Non-pigmented ciliary epithelial cell (primary cell): ENCODE measurements around the gene DDX24.

ENCODE experiments used
- DNase-seq: peaks from one replicate; pipeline ENCODE4 v3.0.0-alpha.2; 2010; ENCODE audit warnings: low read depth

DDX24 gene

DNA sequence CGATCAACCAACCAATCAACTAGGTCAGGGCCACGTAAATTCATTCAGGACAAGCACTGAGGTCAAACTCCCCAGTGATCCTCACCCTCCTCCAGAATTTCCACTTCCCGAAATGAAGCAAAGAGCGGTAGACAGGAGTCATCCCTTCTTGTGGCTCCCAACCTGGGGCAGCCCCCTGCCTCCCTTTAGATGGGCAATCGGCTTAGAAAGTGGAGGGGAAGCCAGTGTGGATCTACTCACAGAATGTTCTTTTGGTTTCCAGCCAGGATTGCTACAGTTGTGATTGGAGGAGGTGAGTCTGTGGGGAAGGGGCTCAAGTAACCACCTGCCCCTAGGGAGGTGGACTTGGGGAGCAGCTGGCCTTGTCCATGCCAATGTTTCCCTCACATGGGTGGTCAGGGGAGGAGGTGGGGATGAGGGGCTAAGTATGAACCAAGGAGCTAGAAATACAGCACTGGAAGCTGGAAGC, 33.6 kb upstream of the DDX24 start:
- no peak for DNase-seq

DNA sequence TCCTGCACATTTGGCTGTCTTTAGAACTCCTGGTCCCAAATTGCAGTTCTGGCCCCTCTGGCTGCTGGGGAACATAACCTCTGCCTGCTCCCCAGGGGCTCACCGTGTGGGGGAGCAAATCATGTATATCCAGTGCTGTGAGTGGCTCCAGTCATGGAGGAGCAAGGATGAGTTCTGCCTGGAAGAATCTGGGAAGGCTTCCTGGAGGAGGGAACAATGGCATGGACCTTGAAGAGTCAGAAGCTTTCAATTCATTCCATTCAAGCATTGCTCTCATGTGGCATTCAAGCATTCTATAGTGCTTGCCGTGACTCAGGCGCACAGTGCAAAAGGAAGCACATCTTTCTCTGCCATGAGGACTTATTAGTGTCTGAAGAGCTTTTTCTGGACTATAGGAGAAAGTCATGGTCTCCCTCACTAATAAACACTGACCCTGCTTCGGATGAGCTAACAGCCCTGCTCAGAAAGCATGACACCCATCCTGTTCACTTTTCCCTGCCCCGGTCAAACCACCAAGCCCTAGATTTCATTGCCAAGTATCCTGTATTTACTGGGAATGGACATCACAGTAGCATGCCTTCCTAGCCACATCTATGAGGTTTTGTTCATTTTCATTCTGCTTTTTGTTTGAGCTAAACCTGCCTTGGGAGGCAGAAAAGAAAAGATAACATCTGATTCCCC, 33.0 kb upstream of the DDX24 start:
- no peak for DNase-seq

DNA sequence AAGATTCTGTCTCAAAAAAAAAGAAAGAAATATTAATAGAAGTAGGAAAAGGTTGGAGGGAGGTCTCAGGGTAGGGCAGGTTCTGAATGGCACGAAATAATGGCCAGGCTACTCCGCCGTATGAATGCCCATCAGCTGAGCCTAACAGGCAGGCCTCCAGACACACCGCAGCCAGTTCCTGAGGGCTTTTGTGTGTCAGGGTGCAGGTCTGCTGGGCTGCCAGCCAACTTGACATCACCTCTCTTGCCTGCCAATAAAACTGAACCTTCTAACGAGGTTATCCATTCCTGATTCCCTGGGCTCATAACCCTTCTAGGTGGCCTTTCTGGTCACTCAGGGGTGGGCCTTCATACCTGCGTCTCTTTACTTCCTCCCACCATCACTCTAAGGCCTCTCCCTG, 32.5 kb upstream of the DDX24 start:
- no peak for DNase-seq

DNA sequence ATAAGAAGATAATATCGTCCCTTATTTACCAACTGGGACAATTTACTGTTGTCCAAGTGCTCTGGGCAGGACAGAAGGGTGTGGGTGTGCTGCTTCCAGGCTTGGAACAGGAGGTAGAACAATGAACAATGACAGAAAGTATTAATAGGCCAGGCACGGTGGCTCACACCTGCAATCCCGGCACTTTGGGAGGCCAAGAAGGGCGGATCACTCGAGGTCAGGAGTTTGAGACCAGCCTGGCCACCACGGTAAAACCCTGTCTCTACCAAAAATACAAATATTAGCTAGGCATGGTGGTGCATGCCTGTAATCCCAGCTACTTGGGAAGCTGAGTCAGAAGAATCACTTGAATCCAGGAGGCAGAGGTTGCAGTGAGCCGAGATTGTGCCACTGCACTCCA, 32.1 kb upstream of the DDX24 start:
- no peak for DNase-seq

DNA sequence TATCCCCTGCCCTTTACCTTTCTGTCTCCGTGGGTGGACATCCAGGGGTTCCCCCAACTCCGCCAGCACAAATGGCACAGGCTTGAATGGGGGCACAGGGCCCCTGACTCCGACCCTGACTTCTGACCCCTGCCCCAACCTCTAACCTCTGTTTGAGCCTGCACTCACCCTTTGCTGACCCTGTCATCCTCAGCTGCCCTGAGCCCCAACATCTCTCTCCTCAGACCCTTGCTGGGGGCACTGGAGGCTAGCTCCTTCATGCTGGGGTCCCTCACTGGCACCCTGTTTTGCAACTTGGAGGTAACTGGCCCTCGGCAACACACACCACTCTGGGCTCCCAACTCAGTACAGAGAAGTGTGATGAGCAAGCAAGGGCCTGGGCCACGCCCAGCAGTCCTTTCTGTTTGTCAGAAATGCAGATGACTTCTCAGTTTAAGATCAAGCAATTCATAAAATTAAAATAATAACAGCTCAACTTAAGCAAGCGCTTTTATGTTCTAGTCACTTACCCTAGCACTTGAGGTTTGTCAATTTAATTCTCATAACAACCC, 31.6 kb upstream of the DDX24 start:
- DNase-seq: no peak

DNA sequence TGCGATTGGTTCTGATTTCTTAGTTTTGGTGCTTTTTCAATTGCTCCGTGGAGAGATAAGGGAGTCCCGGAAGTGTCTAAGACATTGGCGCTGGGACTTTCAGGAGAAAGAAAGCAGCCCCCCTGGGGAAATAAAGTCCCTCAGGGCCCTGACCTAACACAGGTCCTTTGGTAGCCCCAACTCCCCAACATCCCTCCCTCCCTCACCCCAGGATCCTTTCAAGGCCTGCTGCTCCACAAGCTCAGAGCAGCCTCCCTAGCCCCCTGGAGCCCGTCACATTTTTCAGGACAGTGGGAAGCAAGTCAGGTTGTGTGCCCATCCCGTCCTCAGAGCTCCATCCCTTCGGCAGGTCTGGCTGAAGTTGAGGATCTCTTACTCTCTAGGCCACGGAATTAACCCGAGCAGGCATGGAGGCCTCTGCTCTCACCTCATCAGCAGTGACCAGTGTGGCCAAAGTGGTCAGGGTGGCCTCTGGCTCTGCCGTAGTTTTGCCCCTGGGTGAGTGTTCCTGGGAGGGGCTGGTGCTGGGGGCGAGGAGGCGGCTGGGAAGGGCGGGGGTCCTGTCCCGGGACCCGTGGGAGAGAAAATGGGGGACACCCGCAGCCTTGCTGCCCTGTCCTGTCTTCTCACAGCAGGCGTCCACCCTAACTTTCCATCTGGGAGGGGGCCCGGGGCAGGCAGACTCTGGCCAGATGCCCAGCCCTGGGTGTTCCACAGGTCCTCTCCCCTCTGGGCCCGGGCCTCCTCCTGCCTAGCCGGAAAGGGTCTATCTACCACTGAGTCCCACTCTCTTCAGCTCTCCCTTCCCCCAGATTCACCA, 30.5 kb upstream of the DDX24 start:
- DNase-seq: no peak

DNA sequence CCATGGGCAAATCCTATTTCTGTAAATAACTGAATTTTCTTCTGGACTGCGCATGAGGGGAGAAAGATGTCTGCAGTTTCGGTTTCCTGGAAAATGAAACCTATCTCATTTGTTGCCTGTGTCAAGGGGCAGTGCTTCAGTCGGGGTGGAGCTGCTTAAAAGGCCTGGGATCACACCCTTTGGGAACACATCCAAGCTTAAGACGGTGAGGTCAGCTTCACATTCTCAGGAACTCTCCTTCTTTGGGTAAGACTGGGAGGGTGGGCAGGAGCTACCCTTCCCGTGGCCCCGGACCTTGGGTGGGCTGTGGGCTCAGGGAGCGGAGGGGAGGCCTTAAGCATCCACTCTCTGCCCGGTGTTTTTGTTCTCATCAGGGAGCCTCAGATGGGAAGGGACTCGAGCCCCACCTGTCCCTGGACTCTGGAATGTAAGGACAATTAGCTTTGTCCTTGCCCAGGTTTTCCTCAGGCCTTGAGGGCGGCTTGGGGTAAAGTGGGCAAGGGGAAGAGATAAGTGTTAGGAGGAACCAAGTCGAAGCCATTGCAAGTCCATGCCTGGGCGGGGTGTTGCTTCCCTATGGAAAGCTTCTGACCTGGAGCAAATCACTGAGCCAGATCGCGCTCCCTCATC, 29.7 kb upstream of the DDX24 start, which contains the start of gene IFI27:
Gene IFI27 (plus strand): TSS at position 185 of the 630 bp plus-strand sequence.
- no peak for DNase-seq

DNA sequence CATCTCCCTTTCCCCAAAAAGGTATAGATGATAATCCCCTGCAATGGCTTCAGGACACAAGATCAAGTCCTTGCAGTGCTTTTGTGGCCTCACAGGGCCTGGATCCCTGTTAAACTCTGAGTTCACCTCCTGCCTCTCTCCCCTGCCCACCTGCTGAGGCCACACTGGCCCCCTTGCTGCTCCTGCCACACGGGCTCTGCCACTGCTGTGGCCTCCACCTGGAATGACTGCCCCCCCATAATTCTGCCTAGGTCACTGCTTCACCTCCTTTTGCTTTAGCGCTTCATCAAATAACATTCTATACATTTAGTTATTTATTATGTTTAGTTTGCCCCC, 28.9 kb upstream of the DDX24 start:
- DNase-seq: no peak

DNA sequence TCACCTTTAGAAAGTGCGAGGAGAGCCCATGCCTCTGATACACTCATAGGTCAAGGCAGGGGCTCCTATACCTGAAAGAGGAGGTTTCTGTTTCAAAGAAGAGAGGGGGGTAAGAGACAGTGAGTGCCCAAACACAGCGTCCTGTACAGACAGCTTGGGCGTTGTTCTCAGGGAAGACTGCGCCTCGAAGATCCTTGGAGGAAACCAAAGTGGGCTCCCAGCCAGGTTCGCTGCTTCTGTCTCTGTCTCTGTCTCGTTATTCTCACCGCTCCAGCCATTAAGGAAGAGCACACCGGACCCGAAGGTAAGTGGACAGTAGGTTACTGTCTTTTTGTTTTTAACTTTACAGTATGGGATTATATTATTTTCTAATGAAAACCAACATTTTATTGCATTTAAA, 23.7 kb upstream of the DDX24 start:
- DNase-seq: no peak

DNA sequence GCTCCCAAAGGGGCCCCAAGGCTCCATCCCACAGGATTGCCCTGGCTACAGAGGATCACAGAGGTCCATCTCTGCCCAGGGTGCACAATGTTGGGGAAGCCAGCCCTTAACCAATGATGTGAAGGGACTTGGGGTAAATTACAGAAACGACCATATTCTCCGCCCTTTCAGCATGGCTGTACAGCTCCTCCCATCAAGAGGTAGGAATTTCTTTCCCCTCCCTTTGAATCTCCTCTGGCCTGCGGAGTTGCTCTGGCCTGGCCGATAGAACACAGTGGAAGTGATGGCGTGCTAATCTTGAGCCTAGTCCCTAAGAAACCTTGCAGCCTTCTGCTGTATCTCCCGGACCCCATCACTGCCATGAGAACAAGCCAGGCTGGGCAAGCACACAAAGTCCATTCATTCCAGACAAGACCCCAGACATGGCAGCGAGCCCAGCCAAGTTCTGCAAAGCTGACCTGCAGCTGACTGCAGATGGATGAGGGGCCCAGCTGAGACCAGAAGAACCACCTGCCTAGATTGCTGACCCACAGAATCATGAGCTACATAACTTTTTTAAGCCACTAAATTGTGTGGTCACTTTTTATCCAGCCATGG, 22.6 kb upstream of the DDX24 start:
- no peak for DNase-seq

DNA sequence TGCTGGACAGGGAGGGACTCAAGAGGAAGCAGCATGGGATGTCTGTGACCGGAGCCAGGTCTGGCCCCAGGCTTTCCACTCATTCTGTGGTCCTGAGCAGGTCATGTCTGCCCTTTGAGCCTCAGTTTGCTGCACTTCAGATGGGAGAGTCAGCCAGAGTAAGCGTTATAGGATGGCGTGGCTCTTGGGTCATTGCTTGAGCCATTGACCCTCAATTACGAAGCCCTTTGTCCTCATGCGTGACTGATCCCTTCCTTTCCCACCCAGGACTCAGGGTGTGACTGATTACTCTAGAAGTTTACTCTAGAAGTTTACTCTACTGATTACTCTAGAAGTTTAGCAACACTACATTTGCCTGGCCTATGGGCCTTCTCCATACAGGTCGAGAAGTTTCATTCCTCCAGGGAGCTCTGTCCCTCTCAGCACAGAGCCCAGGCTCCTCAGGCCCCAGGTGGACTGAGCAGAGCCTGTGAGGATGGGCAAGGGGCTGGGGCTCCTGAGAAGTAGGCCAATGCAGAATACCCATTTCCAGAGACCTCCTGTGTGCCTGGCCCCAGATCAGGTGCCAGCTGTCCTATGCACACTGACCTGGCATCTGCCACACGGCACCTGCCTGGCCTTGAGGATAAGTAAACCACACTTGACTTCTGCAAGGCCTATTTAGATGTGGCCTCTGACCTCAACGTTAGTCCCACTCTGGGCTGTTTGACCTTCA, 21.9 kb upstream of the DDX24 start:
- no peak for DNase-seq

DNA sequence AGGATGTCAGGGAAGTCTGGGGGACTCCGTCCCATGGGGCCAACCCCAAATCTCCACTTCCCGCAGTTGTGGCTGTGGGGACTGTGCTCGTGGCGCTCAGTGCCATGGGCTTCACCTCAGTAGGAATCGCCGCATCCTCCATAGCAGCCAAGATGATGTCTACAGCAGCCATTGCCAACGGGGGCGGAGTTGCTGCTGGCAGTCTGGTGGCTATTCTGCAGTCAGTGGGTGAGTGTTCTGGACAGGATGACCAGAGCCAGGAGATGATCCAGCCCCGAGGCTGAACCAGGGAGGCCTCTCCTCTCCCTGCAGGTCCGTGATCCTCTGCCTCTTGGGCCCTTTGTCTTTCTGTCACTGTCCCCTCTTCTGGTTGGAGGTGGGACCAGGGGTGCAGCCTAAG, 20.7 kb upstream of the DDX24 start:
- no peak for DNase-seq

DNA sequence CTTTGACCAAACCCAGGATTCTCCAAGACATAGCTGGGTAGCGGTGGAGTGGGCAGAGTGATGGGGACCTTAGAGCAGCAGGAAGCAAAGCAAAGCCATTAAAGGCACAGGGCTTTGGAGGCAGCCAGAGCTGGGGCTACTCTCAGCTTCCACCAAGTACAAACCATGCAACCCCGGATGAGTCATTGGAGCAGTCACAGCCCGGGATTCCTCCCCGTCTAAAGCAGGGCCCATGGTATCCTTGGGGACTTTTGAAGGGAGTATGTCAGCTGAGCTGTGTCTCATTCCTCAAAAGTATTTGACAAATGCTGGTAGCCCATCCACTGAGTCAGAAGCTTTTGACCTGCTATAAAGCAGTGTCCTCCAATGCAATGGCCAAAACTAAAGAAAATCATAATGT, 19.8 kb upstream of the DDX24 start:
- peak; percentile 48 for DNase-seq

DNA sequence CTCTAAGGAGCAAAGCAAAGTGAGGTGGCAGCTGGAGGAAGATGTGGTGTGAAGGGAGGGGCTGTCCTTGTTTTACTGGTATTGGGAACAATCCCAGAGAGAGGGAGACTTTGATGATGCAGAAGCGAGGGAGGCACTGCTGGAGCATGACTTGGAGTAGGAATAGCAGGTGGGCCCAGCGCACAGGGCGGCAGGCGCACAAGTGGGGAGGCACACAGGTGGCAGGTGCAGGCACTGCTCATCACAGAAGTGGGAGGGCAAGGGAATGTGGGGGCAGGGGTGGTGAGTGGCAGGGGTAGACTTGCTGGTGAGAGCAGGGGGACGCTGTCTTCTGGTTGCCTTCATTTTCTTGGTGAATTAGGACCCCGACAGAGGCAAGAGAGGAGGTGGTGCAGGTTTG, 18.0 kb upstream of the DDX24 start:
- no peak for DNase-seq

DNA sequence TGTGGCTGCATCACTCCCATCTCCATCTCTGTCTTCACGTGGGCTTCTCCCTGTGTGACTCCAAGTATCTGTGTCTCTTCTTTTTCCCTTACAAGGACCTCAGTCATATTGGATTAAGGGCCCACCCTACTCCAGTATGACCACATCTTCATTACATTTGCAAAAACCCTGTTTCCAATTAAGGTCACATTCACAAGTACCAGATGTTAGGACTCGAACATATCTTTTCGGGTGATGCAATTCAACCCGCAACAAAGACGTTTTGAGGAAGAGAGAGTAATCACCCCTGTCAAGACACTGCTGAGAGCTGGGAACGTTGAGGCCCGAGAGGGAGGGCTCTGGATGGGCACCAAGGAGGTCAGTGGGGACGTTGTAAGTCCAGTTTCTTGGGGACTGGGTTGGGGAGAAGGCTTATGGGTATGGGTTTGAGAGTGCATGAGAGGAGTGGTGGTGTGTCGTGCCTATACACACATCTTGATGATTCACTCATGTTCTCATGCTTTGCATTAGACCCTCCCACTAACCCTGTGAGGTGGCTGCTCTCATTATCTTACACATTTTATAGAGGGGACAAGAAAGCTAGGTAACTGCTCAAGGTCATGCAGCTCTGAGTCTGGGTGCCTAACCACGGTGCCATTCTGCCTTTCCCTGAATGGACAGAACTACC, 17.5 kb upstream of the DDX24 start:
- no peak for DNase-seq

DNA sequence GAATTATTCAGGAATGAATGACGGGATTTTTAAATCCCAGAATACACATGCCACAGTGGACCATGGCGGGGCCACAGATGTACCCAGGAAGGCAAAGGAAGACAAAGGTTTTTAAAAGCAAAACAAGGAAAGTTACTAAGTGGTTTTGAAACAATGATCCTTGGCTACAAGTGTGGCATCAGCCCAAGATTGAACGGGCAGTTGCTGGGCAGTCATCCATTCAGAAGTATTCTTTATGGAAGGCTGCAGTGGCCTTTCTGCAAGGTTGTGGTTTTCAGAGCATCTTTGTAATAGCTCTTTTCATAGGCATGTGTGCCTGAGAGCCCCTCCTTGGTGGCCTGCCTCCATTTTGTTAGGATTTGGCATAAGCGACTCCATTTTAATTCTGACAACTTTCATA, 16.1 kb upstream of the DDX24 start:
- DNase-seq: no peak

DNA sequence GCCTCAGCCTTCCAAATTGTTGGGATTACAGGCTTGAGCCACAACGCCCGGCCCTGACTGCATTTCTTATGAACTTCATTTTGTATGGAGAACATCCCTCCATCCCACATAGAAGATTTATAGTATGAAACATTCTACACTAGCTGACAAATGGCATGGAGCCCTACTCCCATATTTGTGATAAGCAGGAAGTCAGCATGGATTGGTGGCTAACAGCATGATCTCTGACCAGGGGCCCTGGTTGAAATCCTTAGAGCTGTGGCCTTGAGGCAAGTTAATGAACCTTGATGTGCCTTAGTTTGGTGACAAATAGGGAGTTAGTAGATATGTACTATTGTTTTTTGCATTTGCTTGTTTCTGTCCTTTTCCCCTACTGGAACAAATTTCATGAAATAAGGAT, 12.4 kb upstream of the DDX24 start:
- DNase-seq: no peak

DNA sequence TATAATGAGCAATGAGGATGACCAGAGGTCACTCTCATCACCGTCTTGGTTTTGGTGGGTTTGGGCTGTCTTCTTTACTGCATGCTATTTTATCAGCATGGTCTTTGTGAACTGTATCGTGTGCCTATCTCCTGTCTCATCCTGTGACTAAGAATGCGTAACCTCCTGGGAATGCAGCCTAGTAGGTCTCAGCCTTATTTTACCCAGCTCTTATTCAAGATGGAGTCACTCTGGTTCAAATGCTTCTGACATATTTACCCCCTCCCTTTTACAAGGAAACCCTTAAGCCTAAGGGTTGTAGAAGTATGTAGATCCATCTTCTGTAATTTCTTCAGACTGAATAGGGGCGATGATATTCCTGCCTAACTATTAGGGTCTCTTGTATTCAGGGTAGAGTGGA, 8.5 kb upstream of the DDX24 start:
- no peak for DNase-seq

DNA sequence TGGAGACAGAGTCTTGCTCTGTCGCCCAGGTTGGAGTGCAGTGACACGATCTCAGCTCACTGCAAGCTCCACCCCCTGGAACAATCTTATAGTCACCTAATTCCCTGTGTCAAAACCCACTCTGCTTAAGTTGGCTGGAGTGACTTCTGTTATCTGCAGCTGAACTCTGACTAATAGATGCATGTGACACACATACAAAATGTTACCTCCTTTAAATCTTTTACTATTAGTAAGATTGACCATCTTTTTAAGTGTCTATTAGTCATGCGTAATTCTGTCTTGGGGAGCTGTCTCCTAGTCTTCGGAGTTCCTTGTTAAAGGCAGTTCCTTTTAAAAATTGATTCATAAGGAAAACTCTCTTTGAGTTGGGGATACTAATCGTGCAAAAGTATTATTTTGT, 7.5 kb upstream of the DDX24 start:
- no peak for DNase-seq

DNA sequence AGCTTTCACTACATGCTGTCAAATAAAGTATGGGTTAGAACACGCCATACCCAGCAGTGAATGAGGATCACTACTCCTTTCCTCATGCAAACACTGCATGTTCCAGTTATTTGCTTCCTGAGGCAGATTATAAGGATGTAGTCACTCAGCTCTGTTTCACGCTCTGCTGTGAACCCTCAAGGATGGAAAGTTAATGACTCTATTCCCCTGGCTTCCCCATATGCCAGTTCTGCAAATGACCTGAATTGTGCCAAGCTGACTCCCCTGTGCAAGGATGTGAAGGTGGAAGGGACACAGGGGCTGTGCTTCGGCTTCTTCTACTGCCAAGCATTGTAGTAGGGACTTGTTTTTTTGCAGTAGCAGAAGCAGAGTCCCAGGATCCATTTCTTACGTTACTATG, 6.9 kb upstream of the DDX24 start:
- no peak for DNase-seq

DNA sequence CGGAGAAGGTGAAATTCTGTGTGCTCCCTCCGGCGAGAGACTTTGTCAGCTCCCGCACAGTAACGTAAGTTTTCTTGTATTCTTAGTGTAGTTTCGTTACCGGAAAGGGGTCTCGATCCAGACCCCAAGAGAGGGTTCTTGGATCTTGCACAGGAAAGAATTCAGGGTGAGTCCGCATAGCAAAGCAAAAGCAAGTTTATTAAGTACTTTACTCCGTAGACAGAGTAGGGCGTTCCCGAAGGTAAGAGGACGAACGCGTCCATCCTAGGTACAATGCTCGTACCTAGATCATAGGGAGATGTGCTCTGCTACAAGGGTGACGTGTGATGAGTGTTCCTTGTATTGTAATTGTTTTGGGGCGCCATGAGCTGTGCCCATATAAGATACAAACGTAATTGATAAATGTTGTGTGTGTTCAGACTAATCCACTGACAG, 401 bp upstream of the DDX24 start:
- no peak for DNase-seq
